K562 (cell line): ENCODE data around the gene NUBPL.

Experiments
- E2F6 ChIP-seq, 2 experiments: IDR thresholded peaks; 2 replicates each; pipeline ENCODE4 v1.6.1; 2011; ENCODE audit warnings: borderline replicate concordance in 1 of 2, control low read depth in 1 of 2, low read depth in 1 of 2, low read length in 1 of 2, mild to moderate bottlenecking in 1 of 2, mixed read lengths in 1 of 2, moderate library complexity in 1 of 2; ENCODE audit not compliant: insufficient read depth in 1 of 2, insufficient read length in 1 of 2, poor library complexity in 1 of 2, severe bottlenecking in 1 of 2; ENCODE audit errors: extremely low read depth in 1 of 2
- ELF4 ChIP-seq: fragments of 450-650 bp; formaldehyde crosslinking; IDR thresholded peaks from 2 replicates; pipeline ENCODE4 v1.4.0; 2022; ENCODE audit warnings: missing genetic modification characterization
- GABPA ChIP-seq: fragments of 200-800 bp; sonication (Bioruptor generic); conservative IDR thresholded peaks from 2 replicates; pipeline ENCODE4 v1.6.1; 2016; ENCODE audit warnings: low read depth, missing genetic modification characterization, missing compliant biosample characterization
- HOMEZ ChIP-seq: fragments of 250-450 bp; sonication (Bioruptor Pico); IDR thresholded peaks from 2 replicates; pipeline ENCODE4 v1.4.0; 2020; ENCODE audit warnings: mild to moderate bottlenecking, moderate library complexity
- MCM3 ChIP-seq: fragments of 450-650 bp; IDR thresholded peaks from 2 replicates; pipeline ENCODE4 v1.6.1; 2016
- MEF2A ChIP-seq: IDR thresholded peaks from 2 replicates; pipeline ENCODE4 v1.6.1; 2011; ENCODE audit warnings: low read depth, mild to moderate bottlenecking, low read length, moderate library complexity; ENCODE audit not compliant: control insufficient read depth
- POLR2A ChIP-seq: fragments of 450-650 bp; conservative IDR thresholded peaks from 2 replicates; pipeline ENCODE4 v1.6.1; 2016
- SIN3A ChIP-seq, 2 experiments: fragments of 150-350 bp in 1 of 2; IDR thresholded peaks; 2 replicates each; pipeline ENCODE4 v1.6.1; 2011 to 2016; ENCODE audit warnings: borderline replicate concordance in 2 of 2, low read depth in 2 of 2, low read length in 2 of 2, mild to moderate bottlenecking in 2 of 2, moderate library complexity in 2 of 2; ENCODE audit not compliant: control insufficient read depth in 1 of 2
- ZNF445 ChIP-seq: fragments of 250-450 bp; sonication (Bioruptor Pico); IDR thresholded peaks from 2 replicates; pipeline ENCODE4 v1.4.0; 2020; ENCODE audit warnings: low read depth, mild to moderate bottlenecking, moderate library complexity
- ZNF511 ChIP-seq: sonication (generic); formaldehyde crosslinking; IDR thresholded peaks from 2 replicates; pipeline ENCODE4 v1.8.0; 2022; ENCODE audit warnings: mild to moderate bottlenecking, missing genetic modification reagents
- ZNF57 ChIP-seq: fragments of 450-650 bp; formaldehyde crosslinking; IDR thresholded peaks from 2 replicates; pipeline ENCODE4 v1.4.0; 2020; ENCODE audit warnings: mild to moderate bottlenecking, moderate library complexity
- ZNF655 ChIP-seq: fragments of 250-450 bp; sonication (Bioruptor Pico); IDR thresholded peaks from 2 replicates; pipeline ENCODE4 v1.5.0; 2021

GRCh38 chr14:31792726-31793125 is 231.5 kb downstream of the NUBPL start:
- TF ChIP-seq ZNF511 (CRISPR knock-in tag) (no peak), ZNF655 (CRISPR knock-in tag) (no peak), ZNF445 (CRISPR knock-in tag) (no peak), ELF4 (no peak), GABPA (tag) (no peak), POLR2A (no peak), MCM3 (no peak), SIN3A (IDR thresholded peaks at IDR 0.05; ENCODE audit: borderline replicate concordance in 2 of 2, control insufficient read depth in 1 of 2, low read depth in 2 of 2, low read length in 2 of 2) (no peak), E2F6 (IDR thresholded peaks at IDR 0.05; ENCODE audit: borderline replicate concordance in 1 of 2, extremely low read depth in 1 of 2, insufficient read depth in 1 of 2, insufficient read length in 1 of 2, low read depth in 1 of 2, low read length in 1 of 2, poor library complexity in 1 of 2, severe bottlenecking in 1 of 2) (no peak), ZNF57 (CRISPR knock-in tag) (no peak), HOMEZ (CRISPR knock-in tag) (no peak), MEF2A (no peak)
